ENCODE measurements around the gene ARHGAP36.

The ARHGAP36 gene, protein sequence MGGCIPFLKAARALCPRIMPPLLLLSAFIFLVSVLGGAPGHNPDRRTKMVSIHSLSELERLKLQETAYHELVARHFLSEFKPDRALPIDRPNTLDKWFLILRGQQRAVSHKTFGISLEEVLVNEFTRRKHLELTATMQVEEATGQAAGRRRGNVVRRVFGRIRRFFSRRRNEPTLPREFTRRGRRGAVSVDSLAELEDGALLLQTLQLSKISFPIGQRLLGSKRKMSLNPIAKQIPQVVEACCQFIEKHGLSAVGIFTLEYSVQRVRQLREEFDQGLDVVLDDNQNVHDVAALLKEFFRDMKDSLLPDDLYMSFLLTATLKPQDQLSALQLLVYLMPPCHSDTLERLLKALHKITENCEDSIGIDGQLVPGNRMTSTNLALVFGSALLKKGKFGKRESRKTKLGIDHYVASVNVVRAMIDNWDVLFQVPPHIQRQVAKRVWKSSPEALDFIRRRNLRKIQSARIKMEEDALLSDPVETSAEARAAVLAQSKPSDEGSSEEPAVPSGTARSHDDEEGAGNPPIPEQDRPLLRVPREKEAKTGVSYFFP

DNA sequence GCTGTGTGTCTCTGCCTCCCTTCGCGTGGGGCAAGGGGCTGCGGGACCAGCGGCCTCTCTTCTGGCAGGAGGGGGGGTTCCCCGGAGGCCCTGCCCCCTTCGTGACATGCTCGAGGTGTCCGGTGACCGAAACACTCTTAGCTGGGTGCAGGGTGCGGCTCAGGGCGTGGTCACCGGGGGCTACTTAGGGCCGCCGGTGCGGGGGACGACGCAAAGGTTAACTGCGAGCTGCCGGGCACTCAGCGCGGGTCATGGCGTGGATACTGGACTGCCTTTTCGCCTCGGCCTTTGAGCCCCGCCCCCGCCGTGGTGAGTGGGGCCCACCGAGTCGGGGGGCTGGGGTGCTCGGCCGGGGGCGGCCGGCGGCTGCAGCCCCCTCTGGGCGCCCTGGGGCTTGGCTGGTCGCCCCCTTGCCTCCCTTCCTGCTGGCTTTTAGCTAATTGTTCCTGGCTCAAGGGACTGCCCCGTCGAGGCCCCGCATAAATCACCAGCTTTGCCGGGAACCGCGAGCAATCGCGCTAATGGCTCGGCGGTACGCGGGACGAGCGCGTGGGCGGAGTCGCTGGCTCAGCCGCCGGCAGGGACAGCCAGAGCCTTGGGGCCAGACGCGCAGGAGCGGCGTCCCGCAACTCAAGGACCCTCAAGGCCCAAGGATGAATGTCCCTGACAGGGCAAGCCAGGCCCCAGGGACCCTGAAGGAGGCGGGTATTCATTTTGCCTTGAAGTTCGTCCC, at the start of gene ARHGAP36:
Gene ARHGAP36 (plus strand): TSS at position 211 of the 733 bp plus-strand sequence. CDS start 23,320 bp downstream, outside the sequence.
- no peak for DNase-seq

DNA sequence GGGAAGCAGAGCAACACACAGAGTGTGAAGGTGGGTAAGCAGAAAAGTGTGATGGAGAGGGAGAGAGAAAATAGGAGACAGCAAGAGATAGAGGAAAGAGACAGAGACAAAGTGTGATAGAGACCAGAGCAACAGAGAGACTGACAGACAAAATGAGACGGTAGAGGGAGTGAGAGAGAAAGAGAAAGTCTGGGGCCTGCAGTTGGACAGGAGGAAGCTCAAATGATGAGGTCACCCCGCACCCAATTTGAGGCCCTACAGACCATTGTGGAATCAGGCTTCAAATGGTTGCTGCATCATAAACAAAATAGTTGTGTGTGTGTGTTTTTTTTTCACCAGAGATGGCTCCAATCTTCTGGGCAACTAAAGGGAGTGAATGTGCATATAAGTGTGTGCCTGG, 48.0 kb upstream of the ARHGAP36 start:
- no peak for DNase-seq

DNA sequence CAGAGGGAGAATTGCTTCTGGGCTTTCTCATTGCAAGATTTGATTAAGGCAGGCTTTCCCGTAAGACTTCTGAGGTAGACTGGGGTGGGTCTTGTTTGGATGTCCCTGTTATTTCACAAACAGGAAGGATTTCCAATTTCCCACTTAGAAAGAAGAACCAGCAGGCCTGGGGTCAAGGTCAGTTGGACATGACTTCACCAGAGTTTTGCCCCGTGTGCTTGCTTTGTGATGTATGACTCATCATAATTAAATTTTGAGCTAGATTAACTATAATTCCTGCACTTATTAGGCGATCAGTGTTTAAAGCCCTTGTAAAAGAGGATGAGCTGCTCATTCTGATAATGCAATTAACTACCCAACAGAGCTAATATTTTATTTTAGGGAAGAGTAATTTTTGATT, 32.8 kb upstream of the ARHGAP36 start:
- no peak for DNase-seq

DNA sequence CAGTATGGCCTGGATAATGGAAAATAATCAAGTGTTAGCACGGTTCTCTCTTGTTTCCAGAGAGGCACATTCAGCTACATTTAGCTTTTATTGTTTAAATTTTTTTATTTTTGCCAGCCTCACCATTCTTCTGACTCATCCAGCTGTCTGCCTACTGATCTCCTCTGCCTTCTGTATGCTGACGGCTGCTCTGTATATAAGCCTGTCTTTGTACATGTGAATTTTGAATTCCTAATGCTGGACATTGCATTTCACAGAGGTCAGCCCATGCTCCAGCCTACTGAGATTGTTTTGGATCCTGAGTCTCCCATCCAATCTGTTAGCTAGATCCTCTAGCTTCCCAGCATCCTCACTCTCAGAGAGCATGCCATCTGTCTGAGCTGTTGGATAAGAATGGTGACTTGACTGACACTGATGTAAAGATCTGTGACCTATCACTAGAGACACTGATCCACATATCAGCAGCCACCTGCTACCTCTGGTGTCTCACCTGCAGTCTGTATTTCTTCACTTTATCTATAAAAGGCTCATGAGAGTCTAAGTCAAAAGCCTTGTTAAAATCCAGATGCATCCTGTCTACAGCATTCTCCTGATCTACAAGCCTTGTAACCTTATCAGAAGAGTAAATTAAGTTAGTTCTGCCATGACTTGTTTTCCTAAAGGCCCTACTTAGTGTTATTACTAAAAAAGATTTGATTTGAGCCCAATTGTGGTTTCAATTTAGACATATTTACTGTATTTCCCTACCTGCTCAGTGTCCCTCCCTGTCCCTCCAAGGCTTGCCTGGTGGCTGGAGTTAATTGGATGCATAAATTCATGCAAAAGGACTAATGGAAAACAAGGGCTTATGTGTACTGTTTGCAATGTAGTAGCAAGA, 25.6 kb upstream of the ARHGAP36 start:
- no peak for DNase-seq

DNA sequence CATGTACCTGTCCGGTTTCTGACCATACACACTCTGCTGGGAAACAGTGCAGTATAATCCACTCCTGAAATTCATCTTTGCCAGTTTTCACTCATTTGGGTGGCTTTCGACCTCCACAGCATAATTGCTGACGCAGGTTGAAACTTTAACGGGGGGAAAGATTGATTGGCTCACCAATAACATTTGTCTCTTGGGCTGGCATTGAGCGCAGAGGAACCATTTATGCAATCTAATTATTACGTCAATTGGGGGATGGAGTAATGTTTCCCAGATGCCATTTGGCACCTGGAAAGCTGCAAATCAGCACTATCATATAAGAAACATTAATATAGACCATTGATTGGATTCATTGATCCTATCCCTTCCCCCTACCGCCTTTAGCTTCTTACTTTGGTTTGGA, 24.1 kb upstream of the ARHGAP36 start:
- no peak for DNase-seq

DNA sequence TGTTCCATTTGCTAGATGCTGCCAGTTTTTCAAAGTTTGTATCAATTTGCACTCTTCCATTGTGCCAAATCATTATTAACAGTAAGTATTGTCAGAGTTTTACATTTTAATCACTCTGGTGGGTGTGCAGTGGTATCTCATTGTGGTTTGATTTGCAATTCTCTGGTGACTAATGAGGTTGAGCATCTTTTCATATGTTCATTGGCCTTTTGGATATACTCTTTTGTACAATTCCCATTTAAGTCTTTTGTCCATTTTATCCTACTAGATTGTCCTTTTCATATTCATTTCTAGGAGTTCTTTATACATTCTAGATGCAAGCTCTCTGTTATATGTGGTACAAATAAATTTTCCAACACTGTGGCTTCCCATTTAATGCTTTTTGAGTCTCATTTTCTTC, 17.4 kb upstream of the ARHGAP36 start:
- no peak for DNase-seq

DNA sequence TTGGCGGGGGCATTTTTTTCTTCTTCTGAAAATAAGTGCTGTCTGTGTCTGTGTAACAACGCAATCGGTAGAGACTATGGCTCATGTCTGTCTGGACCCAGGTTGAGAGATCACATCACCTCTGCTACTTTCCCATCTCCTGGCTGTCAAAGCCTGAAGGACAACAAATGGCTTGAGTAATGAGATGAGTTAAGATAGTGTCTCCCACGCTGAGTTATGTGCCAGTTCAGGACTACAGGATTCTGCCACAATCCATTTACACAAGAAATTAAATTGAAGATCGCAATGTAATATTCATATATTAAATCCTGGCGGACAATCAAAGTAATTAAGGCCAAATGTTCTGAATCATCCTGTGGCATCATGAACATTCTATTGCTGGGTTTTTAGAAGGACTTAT, 16.5 kb upstream of the ARHGAP36 start:
- DNase-seq, result no peak

DNA sequence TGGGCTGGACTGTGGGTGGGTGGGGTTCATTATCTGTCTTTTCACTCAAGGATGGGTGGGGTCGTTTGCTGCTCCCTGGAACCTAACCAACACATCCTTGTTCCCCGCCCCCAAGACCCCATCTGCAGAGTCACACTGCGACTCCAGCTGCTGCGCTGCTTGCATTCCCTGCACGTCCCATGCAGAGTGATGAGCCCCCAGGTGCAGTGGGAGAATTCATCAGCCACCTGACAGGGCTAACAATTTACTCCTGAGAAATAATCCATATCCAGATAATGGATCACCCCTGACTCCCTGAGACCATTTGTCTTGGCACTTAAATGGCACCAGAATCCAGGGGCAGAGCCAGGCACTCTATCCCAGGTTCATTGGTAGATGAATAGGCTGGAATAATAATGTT, 12.4 kb upstream of the ARHGAP36 start:
- DNase-seq, result no peak

DNA sequence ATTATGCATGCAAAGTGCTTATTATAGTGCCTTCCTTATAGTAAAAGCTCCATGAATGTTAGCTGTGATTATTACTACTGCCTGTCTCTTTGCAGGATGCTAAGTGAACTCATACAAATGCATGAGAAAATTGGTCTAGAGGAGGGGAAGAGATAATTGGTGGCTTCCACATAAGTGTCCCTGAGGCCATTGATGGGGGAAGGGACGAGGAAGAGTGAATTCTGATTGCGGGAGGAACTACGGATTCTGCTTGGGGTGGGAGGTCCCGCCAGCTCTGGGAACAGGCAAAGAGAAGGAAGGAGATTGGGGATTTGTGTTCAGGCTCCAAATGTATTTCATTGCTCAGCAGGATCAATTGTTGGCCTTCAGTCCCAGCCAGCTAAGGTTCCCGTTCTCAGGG, 11.6 kb upstream of the ARHGAP36 start:
- DNase-seq, result no peak

DNA sequence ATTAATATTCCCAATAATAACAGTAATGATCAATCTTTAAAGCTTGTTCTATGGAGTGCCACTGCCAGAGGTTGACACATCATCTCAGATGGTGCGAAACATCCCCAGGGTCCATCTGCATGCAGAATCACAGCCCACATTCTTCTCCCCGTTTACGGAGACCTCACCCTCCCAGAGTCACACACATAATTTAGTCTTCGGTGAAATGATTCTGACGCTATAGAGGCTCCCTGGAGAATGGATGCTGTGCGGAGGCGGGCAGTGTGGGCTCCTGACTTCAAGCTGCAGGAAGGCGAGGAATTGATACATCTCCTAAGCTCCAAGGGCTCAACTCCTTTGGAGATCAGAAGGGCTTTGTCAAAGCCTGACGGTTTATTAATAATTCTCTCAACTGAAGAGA, 11.0 kb upstream of the ARHGAP36 start:
- DNase-seq, result no peak

DNA sequence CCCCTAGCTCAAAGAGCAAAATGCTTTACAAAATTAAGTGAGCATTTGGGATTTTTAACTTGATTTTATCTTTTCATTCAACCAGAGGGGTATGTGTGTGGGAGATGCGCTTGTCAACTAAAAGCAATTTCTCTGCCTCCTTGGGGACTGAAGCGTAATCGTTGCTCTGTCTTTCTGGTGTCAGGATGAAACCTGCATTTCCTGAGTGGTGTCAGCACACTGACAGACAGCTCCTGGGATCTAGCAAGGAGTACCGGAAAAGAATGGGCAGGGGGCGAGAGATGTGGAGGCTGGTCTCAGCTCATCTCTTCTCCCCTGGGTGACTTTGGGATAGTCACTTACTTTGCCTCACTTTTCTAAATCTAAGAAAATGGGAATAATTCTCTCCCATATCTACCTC, 5.1 kb upstream of the ARHGAP36 start:
- DNase-seq, result no peak

DNA sequence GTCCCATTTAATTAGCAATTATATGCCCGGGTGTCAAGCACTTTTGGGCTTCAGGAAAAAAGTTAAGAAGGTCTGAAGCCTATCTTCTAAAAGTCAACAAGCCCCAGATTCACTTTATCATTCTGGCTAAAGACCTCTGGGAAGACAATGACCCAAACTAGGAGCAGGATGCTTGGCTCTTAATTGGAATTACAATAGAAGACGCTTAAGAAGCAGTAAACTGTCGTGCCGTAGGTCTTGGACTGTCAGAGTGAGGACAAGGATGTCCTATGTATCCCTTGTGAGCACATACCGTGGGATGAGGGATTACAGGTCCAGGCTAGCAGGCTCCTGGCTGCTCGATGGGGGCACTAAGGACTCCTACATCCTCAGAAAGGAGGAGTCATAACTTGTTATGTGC, 3.2 kb upstream of the ARHGAP36 start:
- DNase-seq, result no peak

DNA sequence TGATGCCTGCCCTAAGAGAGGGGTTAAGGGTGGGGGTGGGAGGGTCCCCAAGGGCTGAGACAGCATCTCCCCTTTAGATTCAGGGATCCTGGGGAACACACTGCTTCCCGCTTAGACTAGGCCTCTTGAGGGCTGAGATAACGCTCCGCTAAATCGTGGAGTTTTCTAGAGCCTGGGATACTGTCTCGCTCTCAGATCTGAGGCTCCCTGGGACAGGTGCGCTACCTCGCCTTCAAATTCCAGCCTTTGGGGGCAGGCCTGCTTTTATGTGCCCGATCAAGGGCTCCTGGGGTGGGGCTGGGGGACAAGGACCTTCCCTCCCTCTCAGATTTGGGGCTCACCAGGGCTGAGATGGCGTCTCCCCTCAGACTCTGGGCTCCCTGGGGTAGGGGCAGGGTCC, 440 bp upstream of the ARHGAP36 start:
- no peak for DNase-seq

DNA sequence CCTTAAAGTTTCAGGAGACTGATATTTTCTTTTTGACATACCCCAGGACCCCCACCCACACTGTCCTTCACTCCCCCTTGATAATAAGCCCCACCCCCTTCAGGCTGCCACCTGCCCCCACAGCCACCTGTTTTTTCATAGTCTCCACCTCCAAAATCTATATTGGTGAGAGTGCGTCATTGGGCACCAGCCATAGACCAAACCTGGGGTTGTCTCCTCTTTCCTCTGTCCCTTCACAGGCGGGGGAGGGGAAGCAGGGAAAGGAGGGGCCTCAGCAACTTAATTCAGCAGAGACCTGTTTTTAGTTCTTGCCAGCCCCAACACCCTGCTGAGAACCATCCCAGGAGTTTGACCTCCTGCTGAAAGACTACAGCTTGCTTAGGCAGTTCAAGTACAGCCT, 1.1 kb downstream of the ARHGAP36 start:
- no peak for DNase-seq

DNA sequence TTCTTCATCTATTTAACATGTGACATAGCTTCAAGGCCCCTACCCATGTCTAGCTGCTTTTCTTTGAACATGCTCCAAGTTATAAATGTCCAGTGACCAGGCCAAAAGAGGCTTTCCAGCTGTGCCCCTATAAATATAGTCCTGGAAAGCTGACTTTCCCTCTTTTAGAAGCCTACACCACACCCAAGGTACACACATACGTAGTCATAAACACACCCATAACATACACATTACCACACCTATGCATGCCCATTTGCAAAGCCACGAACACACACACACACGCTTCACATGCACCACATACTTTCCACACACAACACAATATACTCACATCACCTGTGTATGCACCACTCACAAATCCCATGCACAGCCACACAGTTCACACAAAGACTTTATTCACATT, 2.0 kb downstream of the ARHGAP36 start:
- DNase-seq, result no peak

DNA sequence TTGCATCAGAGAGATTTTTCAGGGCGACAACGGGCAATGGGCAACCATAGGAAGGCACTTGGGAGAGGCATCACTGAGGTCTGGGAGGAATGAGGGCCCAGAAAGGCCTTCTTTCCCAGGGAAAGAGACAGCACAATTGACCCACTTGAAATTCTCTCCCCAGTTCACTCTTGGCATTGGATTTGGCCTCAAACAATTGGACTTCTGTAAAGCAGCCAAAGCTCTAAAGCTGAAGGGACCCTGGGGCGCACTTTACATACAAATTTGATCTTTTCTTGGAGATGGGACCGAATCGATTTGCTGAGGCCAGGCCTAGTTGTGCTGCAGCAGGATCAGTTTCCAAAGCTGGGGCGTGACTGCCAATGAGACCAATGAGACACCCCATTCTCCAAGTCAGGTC, 3.2 kb downstream of the ARHGAP36 start:
- DNase-seq, result no peak

DNA sequence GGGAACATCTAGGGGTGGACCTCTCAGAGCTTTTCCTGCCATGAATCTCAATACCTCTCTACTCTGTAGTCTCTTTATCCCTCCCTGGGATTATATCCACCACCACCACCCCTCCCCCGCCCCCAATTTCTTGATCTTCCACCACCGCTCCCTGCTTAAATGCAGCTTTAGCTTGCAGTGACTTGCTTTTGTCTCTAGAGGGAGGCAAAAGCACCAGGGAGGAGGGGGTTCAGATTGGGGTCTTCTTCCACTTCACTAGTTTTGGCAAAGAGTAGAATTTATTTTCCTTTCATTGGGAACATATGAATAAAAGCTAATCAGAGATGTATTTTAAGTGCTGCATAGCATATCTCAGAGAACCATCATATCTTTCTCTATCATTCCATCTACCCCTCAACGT, 5.5 kb downstream of the ARHGAP36 start:
- no peak for DNase-seq

DNA sequence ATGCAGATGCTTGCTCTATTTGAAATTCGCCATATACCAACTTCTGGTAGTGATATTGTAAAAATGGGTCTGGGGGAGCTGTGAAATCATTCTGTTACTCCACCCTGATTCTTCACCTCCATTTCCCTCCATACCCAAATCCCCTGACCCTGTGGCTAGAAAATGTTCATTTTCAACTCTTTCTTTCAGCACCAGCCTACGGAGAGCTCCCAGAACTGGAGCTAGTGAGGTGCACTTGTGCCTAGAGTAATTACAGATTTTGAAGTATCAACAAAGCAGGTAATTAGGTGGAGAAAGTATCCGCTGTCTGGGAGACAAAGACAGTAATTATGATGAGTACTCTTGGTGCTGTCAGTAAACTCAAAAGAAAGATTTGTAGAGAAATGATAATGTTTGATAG, 8.1 kb downstream of the ARHGAP36 start:
- no peak for DNase-seq

DNA sequence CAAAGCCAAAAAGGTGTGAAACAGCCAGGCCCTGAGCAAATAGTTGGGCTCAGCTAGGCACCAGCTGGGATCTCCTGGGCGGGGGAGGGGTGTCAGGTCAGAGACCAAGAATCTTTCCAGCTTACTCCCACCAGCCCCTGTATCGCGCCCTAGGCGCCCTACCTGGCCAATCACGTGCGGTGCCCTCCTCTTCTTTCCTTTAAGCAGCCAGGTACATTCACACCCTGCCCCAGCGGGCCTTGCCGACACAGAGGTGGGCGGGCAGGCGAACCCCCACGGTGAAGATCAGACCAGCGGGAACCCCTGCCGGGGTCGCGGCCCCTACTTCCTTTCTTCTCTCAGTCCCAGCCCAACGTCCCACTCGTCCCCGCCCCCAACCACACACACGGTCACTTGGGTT, 9.1 kb downstream of the ARHGAP36 start:
- no peak for DNase-seq

DNA sequence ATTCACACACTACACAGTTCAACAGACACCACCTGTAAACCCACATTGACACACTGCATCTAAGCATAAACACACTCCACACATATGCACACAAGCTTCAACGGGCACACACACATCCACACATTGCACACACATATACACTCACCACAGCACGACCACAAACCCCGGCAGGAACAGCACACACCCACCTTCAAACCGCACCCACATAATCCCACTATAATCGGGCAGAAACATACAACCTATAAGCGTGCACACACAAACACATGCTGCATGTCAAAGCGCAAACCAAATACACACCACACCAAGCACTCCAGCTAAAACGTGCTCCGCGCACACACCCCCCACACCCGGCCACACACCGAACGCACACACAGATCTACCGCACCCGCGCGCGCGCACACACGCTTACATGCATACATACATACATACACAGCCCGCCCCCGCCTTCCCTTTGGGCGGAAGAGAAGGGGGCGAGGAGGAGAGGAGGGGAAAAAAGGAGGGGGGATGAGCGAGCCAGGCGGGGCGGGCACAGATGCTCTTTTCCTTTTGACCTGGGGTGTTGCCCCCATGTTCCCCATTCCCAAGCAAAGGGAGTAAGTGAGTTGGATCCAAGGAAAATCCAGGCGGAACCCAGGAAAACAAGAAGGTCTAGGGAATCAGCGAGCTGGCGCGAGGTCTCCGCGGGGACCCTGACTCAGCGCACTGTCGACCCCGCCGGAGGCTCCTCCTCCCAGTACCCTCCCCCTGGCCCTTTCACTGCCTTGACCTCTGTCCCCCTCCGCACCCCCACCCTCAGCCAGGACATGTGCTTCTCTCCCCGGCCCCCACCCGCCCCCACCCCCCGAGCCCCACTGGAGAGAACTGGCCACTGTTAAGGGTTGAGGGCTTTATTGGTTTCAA, 9.9 kb downstream of the ARHGAP36 start:
- no peak for DNase-seq

DNA sequence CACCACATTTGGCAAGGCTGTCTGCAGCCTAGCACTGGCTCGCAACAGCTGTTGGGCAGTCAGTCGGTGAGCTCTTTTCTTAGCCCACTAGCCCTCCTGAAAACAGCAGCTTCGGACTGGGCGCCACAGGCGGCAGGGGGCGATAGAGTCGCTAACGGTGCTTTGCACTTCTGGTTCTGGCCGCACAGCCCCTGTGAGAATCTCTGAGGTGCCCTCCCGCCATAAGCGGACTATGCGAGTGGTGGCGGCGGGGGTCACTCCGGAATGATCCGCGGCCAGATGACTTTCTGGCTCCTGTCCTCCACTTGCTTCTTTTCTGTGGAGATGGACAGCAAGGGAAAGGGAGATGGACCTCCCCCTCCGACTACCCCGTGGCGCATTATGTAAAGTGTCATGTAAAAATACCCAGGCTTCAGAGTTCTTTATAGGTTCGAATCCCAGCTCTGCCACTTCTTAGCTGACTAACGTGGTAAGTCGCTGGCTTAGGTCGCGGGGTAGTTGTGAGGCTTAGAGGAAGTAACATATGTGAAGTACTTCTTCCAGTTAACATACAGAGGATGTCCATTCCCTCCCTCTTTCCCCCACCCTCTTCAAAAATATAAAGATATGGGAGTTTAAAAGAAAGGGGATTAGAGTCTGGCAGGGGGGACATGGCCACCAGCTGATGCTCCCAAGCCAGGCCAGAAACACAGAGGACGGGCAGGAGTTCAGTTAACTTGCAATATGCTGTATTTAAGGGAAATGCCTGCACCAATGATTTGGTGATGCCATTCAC, 11.0 kb downstream of the ARHGAP36 start:
- DNase-seq, result no peak

Data from CD4-positive, alpha-beta T cell treated with Interleukin-6 for 4 hours (primary cell).